ENCODE data around the gene SLC6A8. TPM values are rescaled to one million over a fixed set of nuclear protein-coding genes. Genes with fewer than 3 reads are reported as not detected.

Gene SLC6A8
- total RNA-seq, 4 donors from 2014 or later = 4.0 to 8.0 (median 6.1) TPM

DNA sequence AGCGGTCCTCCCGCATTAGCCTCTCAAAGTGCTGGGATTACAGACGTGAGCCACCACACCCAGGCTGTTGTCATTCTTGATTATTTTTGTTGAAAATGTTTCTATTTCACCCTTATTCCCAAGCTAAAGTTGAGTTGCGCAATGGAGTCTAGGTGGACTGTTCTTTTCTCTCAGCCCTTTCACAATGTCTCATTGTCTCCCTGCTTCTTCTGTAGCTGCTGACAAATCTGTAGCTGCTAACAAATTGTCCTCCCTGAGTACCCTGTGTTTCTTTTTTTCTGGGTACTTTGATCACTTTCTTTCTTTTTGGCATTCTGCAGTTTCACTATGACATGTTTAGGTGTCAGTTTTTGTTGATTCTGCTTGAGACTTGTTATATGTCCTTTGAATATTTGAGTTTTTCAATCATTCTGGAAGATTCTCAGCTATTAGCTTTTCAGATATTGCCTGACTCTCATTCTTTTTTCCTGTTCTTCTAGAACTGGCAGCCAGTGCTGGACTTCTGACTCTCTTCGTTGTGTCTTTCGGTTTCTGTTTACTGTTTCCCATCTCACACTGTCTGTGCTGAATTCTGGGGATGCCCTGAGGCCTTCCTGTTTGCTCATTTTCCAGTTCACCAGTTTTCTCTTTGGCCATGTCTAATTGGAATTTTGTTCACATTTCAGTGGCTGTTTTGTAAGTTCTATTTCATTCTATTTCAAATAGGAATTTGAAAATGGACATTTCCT, 43.6 kb downstream of the SLC6A8 start:
- TF ChIP-seq, protein P1, sequence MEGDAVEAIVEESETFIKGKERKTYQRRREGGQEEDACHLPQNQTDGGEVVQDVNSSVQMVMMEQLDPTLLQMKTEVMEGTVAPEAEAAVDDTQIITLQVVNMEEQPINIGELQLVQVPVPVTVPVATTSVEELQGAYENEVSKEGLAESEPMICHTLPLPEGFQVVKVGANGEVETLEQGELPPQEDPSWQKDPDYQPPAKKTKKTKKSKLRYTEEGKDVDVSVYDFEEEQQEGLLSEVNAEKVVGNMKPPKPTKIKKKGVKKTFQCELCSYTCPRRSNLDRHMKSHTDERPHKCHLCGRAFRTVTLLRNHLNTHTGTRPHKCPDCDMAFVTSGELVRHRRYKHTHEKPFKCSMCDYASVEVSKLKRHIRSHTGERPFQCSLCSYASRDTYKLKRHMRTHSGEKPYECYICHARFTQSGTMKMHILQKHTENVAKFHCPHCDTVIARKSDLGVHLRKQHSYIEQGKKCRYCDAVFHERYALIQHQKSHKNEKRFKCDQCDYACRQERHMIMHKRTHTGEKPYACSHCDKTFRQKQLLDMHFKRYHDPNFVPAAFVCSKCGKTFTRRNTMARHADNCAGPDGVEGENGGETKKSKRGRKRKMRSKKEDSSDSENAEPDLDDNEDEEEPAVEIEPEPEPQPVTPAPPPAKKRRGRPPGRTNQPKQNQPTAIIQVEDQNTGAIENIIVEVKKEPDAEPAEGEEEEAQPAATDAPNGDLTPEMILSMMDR (IDR thresholded peaks at IDR 0.05) = no peak
- TF ChIP-seq POLR2A (IDR thresholded peaks at IDR 0.05) = no peak
- no peak overlapping the region for H3K4me3 ChIP-seq (replicated peaks in 1 of 3)
- H3K27me3 ChIP-seq = no peaks in the 10 kb centered on the region
- intact Hi-C loops (cut with DNase I) = no loop called here
- 92 to 95% methylated on average over 6 of the region's 6 CpGs for WGBS, 2 donors
- DNase-seq = no peak
- no peak overlapping the region for H3K27ac ChIP-seq
- H3K4me1 ChIP-seq = peaks cover 16 to 20% of the 10 kb centered on the region in 2 donors
- H3K9me3 ChIP-seq = no peaks in the 10 kb centered on the region
- H3K36me3 ChIP-seq = no peaks in the 10 kb centered on the region

DNA sequence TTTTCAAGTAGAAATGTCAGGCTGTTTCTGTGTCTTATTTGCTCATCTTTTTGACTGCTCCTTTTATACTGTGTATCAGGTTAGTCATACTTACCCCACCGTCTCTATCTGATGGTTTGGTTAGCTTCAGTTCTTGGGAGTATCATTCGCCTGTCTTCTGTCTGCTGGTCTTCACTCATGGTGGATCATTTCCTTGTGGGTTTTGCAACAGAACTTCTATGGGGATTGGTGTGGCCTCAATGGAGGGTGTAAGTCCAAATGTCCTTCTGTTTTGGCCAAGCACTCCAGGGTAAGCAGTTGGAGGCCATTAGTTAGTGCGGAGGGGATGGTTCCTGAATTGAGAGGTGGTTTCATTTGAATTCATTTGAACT, 44.1 kb downstream of the SLC6A8 start:
- no peak for DNase-seq
- Histone ChIP-seq H3K36me3 (no peaks in the 10 kb centered on the region), H3K27ac (no peak overlapping the region), H3K4me1 (peaks cover 11 to 15% of the 10 kb centered on the region in 2 donors), H3K27me3 (no peaks in the 10 kb centered on the region), H3K9me3 (no peaks in the 10 kb centered on the region), H3K4me3 (replicated peaks in 1 of 3) (no peak overlapping the region)
- 92 to 97% methylated on average over 3 of the region's 3 CpGs for WGBS, 2 donors
- intact Hi-C loops (cut with DNase I) = no loop called here
- TF ChIP-seq POLR2A (IDR thresholded peaks at IDR 0.05) = no peak
- TF ChIP-seq, protein P1 (IDR thresholded peaks at IDR 0.05) = no peak

DNA sequence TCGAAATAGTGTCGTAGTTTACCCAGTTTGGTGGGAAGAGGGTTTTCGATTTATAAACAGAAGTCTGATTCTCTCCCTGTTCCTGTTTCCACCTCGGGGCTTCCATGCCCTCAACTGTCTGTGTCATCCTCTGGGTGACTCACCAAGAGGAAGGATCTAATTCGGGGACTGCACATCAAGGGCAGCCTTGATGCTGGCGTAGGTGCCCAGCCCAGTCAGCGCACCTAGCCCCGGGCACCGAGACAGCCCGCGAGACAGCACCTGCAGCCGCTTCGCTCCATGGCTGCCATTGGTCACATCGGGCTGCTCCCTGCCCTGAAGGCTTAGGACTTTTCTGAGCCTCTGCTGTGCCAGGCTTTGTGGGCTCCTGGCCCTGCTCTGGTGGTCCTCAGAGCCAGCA, 44.7 kb downstream of the SLC6A8 start:
- H3K4me3 ChIP-seq (replicated peaks in 1 of 3) = no peak overlapping the region
- H3K36me3 ChIP-seq = peaks cover 0 to 3% of the 10 kb centered on the region in 2 donors
- no peak for TF ChIP-seq POLR2A (IDR thresholded peaks at IDR 0.05)
- TF ChIP-seq, protein P1 (IDR thresholded peaks at IDR 0.05) = no peak
- no peaks in the 10 kb centered on the region for H3K27me3 ChIP-seq
- DNase-seq = no peak
- peaks cover 5 to 9% of the 10 kb centered on the region in 2 donors for H3K4me1 ChIP-seq
- intact Hi-C loops (cut with DNase I) = no loop called here
- no peaks in the 10 kb centered on the region for H3K9me3 ChIP-seq
- WGBS, 2 donors = 59 to 88% methylated on average over 4 to 8 of the region's 14 CpGs
- no peak overlapping the region for H3K27ac ChIP-seq

DNA sequence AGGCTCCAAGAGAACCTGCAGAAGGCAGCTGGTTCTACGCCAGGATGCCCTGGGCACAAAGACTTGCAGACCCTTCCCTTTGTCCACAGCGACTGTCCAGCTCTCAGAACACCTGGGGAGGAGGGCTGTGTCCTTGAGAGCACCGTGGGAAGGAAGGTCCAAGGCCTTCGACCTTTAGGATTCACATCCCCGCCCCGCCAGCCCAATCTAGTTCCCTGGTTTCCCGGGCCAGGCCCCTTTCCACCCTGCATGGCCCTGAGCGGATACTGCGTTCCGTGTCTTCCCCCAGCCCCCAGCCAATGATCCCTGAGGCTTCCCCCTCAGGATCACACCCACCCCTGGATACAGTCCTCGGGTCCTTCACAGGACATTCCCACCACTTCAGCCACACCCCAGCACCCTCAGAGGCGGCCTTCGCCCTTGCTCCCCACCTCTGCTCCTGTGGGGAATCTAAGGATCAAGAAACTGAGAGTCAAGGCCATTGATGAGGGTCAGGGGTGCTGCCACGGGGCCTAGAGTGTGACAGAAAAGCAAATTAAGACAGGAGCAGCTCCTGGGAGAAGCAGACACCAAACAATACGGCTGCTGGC, 46.0 kb downstream of the SLC6A8 start:
- intact Hi-C loops (cut with DNase I) = no loop called here
- no peak for DNase-seq
- H3K4me1 ChIP-seq = no peaks in the 10 kb centered on the region
- H3K9me3 ChIP-seq = no peaks in the 10 kb centered on the region
- H3K4me3 ChIP-seq (replicated peaks in 1 of 3) = no peak overlapping the region
- WGBS, 2 donors = 83 to 90% methylated on average over 7 of the region's 15 CpGs
- H3K27ac ChIP-seq = no peak overlapping the region
- TF ChIP-seq POLR2A (IDR thresholded peaks at IDR 0.05) = no peak
- TF ChIP-seq, protein P1 (IDR thresholded peaks at IDR 0.05) = no peak
- H3K36me3 ChIP-seq = peaks cover 0 to 3% of the 10 kb centered on the region in 2 donors
- H3K27me3 ChIP-seq = no peaks in the 10 kb centered on the region

DNA sequence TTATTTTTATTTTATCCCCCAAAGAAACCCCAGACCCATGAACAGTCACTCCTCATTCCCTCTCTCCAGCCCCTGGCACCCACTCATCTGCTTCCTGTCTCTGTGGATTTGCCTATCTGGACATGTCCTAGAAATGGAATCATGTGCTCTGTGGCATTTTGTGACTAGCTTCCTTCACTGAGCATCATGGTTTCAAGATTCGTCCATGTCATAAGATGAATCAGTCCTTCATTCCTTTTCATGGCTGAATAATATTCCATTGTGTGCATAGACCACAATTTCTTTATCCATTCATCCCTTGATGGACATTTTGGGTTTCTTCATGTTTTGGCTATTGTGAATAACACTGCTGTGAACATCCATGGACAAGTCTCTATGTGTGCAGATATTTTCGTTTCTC, 47.1 kb downstream of the SLC6A8 start:
- DNase-seq = no peak
- H3K4me3 ChIP-seq (replicated peaks in 1 of 3) = no peak overlapping the region
- no peaks in the 10 kb centered on the region for H3K9me3 ChIP-seq
- no peak overlapping the region for H3K27ac ChIP-seq
- no peaks in the 10 kb centered on the region for H3K4me1 ChIP-seq
- no peak for TF ChIP-seq POLR2A (IDR thresholded peaks at IDR 0.05)
- TF ChIP-seq, protein P1 (IDR thresholded peaks at IDR 0.05) = no peak
- 88 to 97% methylated on average over 2 of the region's 2 CpGs for WGBS, 2 donors
- H3K36me3 ChIP-seq = peaks cover 0 to 3% of the 10 kb centered on the region in 2 donors
- intact Hi-C loops (cut with DNase I) = no loop called here
- no peaks in the 10 kb centered on the region for H3K27me3 ChIP-seq
